ENCODE data around the gene NAA80. TPM values are rescaled to one million over a fixed set of nuclear protein-coding genes. Genes with fewer than 3 reads are reported as not detected.
"Not testable (repeated sequence)": the region's sequence is repeated elsewhere in the genome, so short reads cannot be mapped to it uniquely, and the experiment has no call there.

Gene NAA80
- total RNA-seq, 2 donors from 2014 or later, result 9.7 to 12.8 TPM

DNA sequence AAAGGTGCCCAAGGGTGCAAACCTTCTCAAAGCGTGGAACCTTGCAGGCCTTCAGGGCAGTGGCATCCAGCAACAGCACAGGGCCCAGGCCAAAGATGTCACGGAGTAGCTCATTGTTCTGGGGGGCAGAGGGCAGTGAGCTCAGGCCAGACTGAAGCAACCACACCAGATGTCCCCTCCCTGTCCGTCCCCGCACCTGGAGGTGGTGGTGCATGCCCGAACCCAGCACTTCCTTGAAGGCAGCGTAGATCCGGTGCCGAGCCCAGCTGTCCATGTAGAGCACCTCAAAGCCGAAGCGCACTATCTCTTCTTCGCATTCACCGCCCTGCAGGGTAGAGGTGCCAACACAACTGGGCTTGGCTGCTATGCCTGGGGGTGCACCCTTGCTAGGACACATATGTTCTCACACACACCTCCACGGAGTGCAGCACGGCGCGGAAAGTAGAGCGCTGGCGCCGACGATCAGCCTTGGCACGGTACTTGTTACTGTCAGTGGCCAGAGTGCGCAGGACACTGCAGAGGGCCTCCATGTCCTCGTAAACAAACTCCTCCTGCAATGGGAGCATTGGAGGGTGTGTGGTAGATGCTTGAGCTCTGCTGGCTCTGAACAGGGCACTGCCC is 10.7 kb downstream of the NAA80 start:
- H3K4me3 ChIP-seq (ENCODE audit: low read length), result no peak overlapping the region
- no peaks in the 10 kb centered on the region for H3K9me3 Mint-ChIP-seq
- peak; percentile 33 for DNase-seq
- H3K36me3 Mint-ChIP-seq (ENCODE audit: low read depth), result peaks cover 30% of the 10 kb centered on the region
- no peaks in the 10 kb centered on the region for H3K9me3 ChIP-seq (ENCODE audit: control insufficient read depth, low read length)
- H3K4me1 ChIP-seq (ENCODE audit: control insufficient read depth, insufficient read depth, low read length), result no peaks in the 10 kb centered on the region
- no peaks in the 10 kb centered on the region for H3K27me3 Mint-ChIP-seq (ENCODE audit: insufficient read depth)
- 95 to 98% methylated on average over 23 of the region's 23 CpGs for WGBS, 2 experiments (ENCODE audit: insufficient coverage in 1 of 2, insufficient read length in 1 of 2)
- no peaks in the 10 kb centered on the region for H3K27me3 ChIP-seq (ENCODE audit: control insufficient read depth, insufficient read depth, low read length, poor library complexity, severe bottlenecking)
- peaks cover 29% of the 10 kb centered on the region for H3K36me3 ChIP-seq (ENCODE audit: control insufficient read depth, insufficient read depth, low read length)
- no peak overlapping the region for H3K4me3 Mint-ChIP-seq
- H3K4me1 Mint-ChIP-seq, result peaks cover 11% of the 10 kb centered on the region
- H3K27ac ChIP-seq (ENCODE audit: low read depth, low read length), result no peak overlapping the region
- no peak overlapping the region for H3K9ac ChIP-seq (ENCODE audit: extremely low read depth, low read length, poor library complexity, severe bottlenecking)
- TF ChIP-seq, protein P1, sequence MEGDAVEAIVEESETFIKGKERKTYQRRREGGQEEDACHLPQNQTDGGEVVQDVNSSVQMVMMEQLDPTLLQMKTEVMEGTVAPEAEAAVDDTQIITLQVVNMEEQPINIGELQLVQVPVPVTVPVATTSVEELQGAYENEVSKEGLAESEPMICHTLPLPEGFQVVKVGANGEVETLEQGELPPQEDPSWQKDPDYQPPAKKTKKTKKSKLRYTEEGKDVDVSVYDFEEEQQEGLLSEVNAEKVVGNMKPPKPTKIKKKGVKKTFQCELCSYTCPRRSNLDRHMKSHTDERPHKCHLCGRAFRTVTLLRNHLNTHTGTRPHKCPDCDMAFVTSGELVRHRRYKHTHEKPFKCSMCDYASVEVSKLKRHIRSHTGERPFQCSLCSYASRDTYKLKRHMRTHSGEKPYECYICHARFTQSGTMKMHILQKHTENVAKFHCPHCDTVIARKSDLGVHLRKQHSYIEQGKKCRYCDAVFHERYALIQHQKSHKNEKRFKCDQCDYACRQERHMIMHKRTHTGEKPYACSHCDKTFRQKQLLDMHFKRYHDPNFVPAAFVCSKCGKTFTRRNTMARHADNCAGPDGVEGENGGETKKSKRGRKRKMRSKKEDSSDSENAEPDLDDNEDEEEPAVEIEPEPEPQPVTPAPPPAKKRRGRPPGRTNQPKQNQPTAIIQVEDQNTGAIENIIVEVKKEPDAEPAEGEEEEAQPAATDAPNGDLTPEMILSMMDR (conservative IDR thresholded peaks at IDR 0.05), result no peak
- H3K27ac Mint-ChIP-seq, result no peak overlapping the region

DNA sequence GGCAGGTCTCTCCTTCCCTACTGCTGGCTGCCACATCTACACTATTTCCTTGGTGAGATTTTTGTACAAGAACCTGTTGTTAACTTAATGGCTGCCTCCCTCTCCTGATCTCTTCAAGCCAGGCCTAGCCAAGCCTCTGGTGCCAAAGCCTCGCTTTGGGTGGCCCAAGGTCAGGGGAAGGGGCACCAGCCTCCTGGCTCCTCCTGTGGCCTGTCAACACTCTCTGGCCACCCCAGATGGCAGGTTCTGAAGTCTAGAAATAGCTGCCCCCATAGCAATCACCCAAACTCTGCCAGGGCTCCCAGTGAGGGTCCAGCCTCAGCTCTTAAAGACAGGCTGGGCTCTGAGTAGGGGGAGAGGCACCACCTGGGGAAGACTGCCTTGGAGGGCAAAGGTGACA is 11.9 kb downstream of the NAA80 start:
- Mint-ChIP-seq H3K9me3 (no peaks in the 10 kb centered on the region), H3K27ac (no peak overlapping the region), H3K4me1 (peaks cover 5% of the 10 kb centered on the region), H3K4me3 (no peak overlapping the region), H3K27me3 (ENCODE audit: insufficient read depth) (peaks cover 1% of the 10 kb centered on the region), H3K36me3 (ENCODE audit: low read depth) (peaks cover 30% of the 10 kb centered on the region)
- TF ChIP-seq, protein P1 (conservative IDR thresholded peaks at IDR 0.05), result no peak
- Histone ChIP-seq H3K4me1 (ENCODE audit: control insufficient read depth, insufficient read depth, low read length) (no peaks in the 10 kb centered on the region), H3K27me3 (ENCODE audit: control insufficient read depth, insufficient read depth, low read length, poor library complexity, severe bottlenecking) (no peaks in the 10 kb centered on the region), H3K27ac (ENCODE audit: low read depth, low read length) (no peak overlapping the region), H3K4me3 (ENCODE audit: low read length) (no peak overlapping the region), H3K9me3 (ENCODE audit: control insufficient read depth, low read length) (no peaks in the 10 kb centered on the region), H3K9ac (ENCODE audit: extremely low read depth, low read length, poor library complexity, severe bottlenecking) (no peak overlapping the region), H3K36me3 (ENCODE audit: control insufficient read depth, insufficient read depth, low read length) (peaks cover 29% of the 10 kb centered on the region)
- 86 to 98% methylated on average over 1 of the region's 1 CpG for WGBS, 2 experiments (ENCODE audit: insufficient coverage in 1 of 2, insufficient read length in 1 of 2)
- no peak for DNase-seq

DNA sequence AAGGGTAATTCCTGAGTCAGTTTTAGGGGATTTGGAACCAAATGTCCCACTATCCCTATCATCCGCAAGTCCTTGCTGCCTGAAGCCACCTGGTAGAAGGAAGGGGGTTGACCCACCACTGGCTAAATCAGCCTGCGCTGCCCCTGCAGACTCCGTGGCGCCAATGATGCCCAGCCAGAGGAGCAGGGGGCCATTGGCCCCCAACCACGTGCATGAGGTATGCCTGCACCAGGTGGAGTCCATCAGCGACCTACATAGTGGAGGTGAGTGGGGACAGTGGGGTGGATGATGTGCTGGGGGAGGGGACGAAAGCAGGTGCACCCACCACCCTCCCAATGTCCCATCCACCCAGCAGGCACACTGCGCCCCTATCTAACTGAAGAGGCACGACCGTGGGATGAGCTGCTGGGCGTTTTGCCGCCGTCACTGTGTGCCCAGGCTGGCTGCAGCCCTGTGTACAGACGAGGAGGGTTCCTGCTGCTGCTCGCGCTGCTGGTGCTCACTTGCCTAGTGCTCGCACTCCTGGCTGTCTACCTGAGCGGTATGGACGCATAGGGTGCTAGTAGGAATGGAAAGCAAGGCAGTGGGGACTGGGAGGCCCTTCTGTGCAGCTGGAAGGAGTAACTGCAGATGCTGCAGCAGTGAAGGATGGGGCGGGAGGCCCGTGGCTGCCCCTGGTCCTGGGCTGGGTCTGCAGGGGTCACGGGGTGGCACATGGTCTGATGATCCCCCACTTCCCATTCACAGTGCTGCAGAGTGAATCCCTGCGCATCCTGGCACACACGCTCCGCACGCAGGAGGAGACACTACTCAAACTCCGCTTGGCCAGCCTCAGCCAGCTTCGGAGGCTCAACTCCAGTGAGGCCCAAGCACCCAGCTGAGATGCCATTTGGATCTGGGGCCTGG is 12.6 kb downstream of the NAA80 start:
- H3K9me3 ChIP-seq (ENCODE audit: control insufficient read depth, low read length), result no peaks in the 10 kb centered on the region
- no peaks in the 10 kb centered on the region for H3K4me1 ChIP-seq (ENCODE audit: control insufficient read depth, insufficient read depth, low read length)
- Mint-ChIP-seq H3K36me3 (ENCODE audit: low read depth) (peaks cover 30% of the 10 kb centered on the region), H3K9me3 (no peaks in the 10 kb centered on the region), H3K27ac (no peak overlapping the region), H3K27me3 (ENCODE audit: insufficient read depth) (peaks cover 4% of the 10 kb centered on the region), H3K4me1 (peaks cover 5% of the 10 kb centered on the region), H3K4me3 (no peak overlapping the region)
- peak; percentile 36 for DNase-seq
- no peak overlapping the region for H3K9ac ChIP-seq (ENCODE audit: extremely low read depth, low read length, poor library complexity, severe bottlenecking)
- H3K36me3 ChIP-seq (ENCODE audit: control insufficient read depth, insufficient read depth, low read length), result peaks cover 29% of the 10 kb centered on the region
- TF ChIP-seq, protein P1 (conservative IDR thresholded peaks at IDR 0.05), result no peak
- H3K27ac ChIP-seq (ENCODE audit: low read depth, low read length), result no peak overlapping the region
- 95 to 100% methylated on average over 12 to 27 of the region's 28 CpGs for WGBS, 2 experiments (ENCODE audit: insufficient coverage in 1 of 2, insufficient read length in 1 of 2)
- no peak overlapping the region for H3K4me3 ChIP-seq (ENCODE audit: low read length)
- H3K27me3 ChIP-seq (ENCODE audit: control insufficient read depth, insufficient read depth, low read length, poor library complexity, severe bottlenecking), result no peaks in the 10 kb centered on the region

DNA sequence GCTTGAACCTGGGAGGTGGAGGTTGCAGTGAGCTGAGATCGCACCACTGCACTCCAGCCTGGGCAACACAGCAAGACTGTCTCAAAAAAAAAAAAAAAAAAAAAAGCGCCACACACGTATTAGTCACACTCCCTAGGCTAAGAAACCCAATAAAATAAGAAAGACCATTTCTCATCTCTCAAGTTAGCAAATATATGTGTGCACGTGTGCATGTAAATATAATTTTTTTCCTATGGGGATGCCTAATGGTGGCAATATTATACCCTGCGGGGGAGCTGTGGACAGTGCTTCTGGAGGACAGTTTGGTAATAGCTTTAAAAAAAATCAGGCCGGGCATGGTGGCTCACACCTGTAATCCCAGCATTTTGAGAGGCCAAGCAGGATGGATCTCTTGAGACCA is 15.1 kb downstream of the NAA80 start:
- peaks cover 20% of the 10 kb centered on the region for H3K36me3 ChIP-seq (ENCODE audit: control insufficient read depth, insufficient read depth, low read length)
- DNase-seq; H3K9me3 Mint-ChIP-seq; H3K27ac Mint-ChIP-seq; H3K27me3 ChIP-seq (ENCODE audit: control insufficient read depth, insufficient read depth, low read length, poor library complexity, severe bottlenecking); H3K9ac ChIP-seq (ENCODE audit: extremely low read depth, low read length, poor library complexity, severe bottlenecking); H3K27me3 Mint-ChIP-seq (ENCODE audit: insufficient read depth); H3K9me3 ChIP-seq (ENCODE audit: control insufficient read depth, low read length); H3K4me3 Mint-ChIP-seq; H3K4me3 ChIP-seq (ENCODE audit: low read length); H3K27ac ChIP-seq (ENCODE audit: low read depth, low read length); H3K4me1 Mint-ChIP-seq; H3K4me1 ChIP-seq (ENCODE audit: control insufficient read depth, insufficient read depth, low read length): not testable (repeated sequence)
- peaks cover 14% of the 10 kb centered on the region for H3K36me3 Mint-ChIP-seq (ENCODE audit: low read depth)
- 94 to 97% methylated on average over 2 to 5 of the region's 6 CpGs for WGBS, 2 experiments (ENCODE audit: insufficient coverage in 1 of 2, insufficient read length in 1 of 2)

Data from endodermal cell (in vitro differentiated cells).